Non-pigmented ciliary epithelial cell (primary cell): ENCODE measurements around the gene LSS.
A peak's percentile ranks its signal among the peaks of the same experiment; 100 is the strongest.
"Not testable (repeated sequence)": the region's sequence is repeated elsewhere in the genome, so short reads cannot be mapped to it uniquely, and the experiment has no call there.

ENCODE experiments used
- DNase-seq: peaks from one replicate; pipeline ENCODE4 v3.0.0-alpha.2; 2010; ENCODE audit warnings: low read depth

LSS gene

GRCh38 chr21:46245213-46245915, 16.8 kb upstream of the LSS start:
- no peak for DNase-seq

DNA sequence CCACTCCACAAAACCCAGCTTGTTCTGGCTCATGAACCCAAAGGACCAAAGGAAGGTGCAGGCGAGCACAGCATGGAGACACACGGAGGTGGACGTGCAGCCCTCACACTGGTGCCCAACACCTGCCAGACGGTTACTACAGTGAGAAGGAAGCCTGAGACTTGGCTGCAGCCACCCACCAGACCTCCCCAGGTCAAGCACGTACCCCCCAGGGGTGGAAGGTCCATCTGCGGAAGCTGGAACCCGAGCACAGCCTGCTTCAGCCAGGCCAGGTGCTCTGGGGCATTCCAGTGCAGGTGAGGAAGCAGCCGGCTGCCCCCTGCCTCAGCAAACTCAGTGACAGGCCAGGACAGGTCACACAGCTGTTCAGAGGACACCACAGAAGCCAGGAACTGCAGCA, 16.0 kb upstream of the LSS start:
- no peak for DNase-seq

GRCh38 chr21:46243960-46244361, 15.4 kb upstream of the LSS start:
- DNase-seq = no peak

- no peak for DNase-seq
These were observed 14.8 kb upstream of the LSS start for GRCh38 chr21:46243325-46243724.

DNA sequence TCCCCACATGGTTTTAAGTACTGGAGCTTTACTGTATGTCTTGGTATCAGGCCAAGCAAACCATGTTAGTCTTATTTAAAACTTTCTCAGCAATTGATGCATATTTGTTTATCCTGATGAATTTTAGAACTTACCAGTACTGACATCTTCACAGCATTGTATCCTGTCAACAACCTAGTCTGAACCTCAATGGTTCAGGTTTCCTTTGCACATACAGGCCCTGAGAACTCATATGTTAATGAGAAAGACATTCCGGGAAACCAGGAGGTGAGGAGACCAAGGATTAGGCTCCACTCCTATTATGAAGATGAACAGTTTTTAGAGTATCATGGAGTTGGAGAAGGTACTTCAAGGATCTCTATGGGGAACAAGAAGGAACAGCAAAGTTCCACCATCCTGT, 13.0 kb upstream of the LSS start:
- not testable (repeated sequence) for DNase-seq

- DNase-seq = no peak
These were observed 11.3 kb upstream of the LSS start for GRCh38 chr21:46239817-46240325.

GRCh38 chr21:46237474-46237873, 8.9 kb upstream of the LSS start:
- no peak for DNase-seq

DNA sequence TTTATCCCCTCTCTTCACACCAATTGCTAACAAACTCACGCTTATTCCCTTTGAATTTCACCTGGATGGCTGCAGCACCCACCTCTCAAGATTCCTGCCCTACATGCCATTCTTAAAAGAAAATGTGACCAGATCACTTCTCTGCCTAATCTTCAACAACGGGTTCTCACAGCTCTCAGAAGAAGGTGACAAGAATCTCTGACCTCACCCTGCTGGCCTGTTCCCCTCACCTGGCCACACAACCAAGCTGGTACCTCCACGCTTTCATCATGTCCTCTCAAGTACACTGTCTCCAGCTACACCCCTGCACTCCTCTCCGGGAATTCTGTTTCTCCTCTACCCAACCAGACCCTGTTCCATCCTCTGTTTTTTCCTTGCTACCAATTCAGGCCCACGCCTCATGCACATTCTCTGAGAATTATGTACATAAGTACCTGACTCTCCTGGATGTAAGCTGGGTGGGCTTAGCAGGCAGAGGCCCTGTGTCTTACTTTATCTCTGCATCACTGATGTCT, 5.9 kb upstream of the LSS start:
- no peak for DNase-seq

DNA sequence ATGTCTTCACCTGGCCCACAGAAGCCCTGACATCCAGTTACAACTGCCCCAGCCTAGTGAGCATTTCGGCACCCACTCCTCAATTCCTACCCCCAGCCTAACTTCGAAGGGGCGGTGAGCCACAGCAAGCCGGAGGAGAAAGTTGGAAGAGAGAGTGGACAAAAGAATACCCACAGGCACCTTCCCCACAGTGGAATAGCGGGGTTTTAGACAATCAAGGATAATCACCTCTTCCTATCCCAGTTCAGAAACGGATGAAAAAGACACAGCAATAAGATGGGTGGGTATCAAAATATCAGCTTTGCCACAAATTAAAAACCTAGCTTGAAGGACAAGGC, 1.3 kb upstream of the LSS start:
- DNase-seq = no peak

GRCh38 chr21:46229133-46229922, 754 bp upstream of the LSS start:
- DNase-seq = no peak

GRCh38 chr21:46227811-46228344, 696 bp downstream of the LSS start:
- no peak for DNase-seq

- DNase-seq = peak; percentile 41
These were observed 1.5 kb downstream of the LSS start for GRCh38 chr21:46226920-46227599.

GRCh38 chr21:46226146-46226545, 2.4 kb downstream of the LSS start:
- DNase-seq = no peak

GRCh38 chr21:46223661-46224060, 4.9 kb downstream of the LSS start:
- DNase-seq = not testable (repeated sequence)

- no peak for DNase-seq
These were observed 5.4 kb downstream of the LSS start for GRCh38 chr21:46223217-46223616.

DNA sequence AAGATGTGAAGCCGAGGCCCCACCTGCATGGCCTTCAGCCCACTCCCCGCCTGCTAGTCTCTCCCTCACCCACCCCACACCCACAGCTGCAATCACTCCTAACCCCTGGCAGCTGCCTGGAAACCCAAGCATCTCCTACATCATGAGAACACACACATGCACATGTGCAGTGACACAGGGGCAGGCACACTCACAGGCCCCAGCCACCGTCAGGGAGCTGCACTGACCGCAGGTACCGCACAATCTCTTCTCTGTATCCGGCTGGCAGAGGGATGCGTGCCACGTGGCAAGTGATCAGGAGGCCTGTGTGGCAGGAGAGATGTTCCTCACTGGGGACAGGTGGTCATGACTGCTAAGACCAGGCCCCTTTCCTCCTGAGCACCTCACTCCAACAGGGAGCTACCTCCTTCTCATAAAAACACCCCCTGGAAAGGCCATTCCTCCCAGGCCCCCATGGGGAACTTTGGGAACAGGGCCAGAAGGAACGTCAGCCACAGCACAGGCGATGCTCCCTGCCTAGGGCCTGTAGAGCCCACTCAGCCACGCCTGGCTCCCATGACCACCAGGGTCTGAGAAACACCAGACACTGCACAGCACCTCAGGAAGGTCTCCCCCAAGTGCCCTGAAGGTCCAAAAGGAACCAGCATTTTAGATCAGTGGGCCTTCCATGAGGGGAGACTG, 6.0 kb downstream of the LSS start:
- no peak for DNase-seq

DNA sequence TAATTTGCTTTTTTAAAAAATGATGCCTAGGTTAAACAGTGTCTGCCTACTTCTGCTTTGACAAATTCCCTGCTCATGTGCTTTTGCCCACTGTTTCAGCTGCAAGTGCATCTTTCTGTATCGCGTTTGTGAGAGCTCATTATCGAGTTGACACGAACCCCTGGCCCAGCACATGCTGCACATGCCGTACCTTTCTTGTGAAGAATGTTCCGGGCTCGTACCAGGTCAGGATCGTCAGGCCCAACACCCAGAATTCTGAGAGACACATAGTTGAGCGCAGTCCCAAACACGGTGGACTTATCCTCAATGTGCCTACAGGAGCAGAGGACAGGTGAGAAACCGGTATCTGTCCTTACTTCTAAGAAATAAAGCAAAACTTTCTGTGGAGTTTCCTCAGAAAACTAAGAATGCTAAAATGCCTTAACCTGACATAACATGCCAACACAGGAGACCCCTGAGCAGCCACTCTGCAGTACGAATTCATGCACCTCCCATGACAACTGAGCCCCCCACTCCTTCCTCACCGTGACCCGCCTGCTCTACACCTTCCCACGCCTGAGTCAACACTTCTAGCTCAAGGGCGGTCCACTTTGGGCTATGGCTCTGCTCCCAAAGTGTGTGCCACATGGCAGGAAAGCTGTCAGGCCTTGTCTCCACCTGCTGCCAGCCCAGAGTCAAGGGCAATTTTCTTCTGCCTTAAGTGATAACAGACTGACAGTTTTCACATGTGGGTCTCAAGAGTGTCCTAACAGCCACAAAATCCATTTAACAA, 6.7 kb downstream of the LSS start:
- DNase-seq = no peak

GRCh38 chr21:46220847-46221246, 7.7 kb downstream of the LSS start:
- DNase-seq = no peak

- no peak for DNase-seq
These were observed 8.2 kb downstream of the LSS start for GRCh38 chr21:46220275-46220810.

- DNase-seq = no peak
These were observed 8.9 kb downstream of the LSS start for GRCh38 chr21:46219591-46220239.
